ENCODE data around the gene BRSK2.

The BRSK2 gene

GRCh38 chr11:1455032-1455762 is 65.5 kb downstream of the BRSK2 start:
- no peak for DNase-seq

DNA sequence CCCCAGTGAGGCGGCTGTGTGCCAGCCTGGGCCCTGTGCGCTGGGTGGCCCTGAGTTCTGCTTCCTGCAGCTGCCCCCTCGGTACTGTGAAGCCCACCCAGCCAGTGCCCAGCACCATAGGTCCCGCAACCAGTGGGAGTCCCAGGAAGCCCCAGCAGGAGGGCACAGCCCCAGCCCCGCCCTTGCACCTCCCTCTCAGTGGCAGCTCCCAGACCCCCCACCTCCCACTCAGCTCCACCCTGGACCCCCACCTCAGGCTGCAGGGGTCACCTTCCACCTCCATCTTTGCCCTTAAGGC is 66.0 kb downstream of the BRSK2 start:
- DNase-seq, result no peak

- no peak for DNase-seq
Observed at GRCh38 chr11:1456176-1456575, 66.4 kb downstream of the BRSK2 start.

DNA sequence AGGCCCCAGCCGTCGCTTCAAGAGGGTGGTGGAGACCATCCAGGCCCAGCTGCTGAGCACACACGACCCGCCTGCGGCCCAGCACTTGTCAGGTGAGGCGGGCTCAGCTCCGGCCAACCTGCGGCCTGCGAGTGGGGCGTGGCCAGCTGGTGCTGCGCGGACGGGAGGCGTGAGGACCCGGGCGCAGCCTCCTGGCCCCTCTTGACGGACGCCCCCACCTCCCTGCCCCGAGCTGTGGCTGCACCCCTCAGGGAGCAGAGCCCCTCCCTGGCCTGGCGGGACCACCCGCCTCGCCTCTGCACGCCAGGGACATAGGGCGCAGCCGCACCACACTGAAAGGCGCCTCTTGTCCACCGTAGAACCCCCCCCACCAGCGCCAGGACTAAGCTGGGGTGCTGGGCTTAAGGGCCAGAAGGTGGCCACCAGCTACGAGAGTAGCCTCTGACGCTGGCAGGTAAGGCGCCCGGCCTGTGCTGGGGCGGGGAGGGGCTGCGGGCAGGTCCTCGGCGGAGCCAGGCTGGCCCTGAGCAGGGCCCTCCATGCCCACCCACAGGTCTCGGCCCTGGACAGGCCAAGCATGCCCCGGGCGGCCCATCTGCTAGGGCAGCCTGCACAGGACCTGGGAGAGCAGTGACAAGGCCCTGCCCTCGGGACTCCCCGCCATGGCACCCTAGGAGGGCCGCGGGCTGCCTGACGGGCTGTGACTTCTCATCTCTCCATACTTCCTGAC is 67.0 kb downstream of the BRSK2 start:
- no peak for DNase-seq

DNA sequence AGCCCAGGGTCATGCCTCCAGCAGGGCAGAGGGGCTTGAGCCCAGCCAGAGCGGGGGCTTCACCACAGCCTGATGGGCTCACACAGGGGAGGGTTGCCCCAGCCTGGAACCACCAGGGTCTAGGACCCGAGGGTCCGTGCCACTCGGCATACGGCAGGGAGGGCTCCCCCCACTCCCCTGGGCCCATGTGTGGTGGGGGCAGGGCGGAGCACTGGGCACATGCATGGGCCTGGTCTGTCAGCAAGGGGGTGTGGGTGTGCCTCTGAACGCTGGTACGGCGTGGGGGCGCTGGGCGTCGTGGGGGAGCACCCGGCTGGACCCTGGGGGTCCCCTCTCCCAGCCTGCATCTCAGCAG is 67.6 kb downstream of the BRSK2 start:
- no peak for DNase-seq

DNA sequence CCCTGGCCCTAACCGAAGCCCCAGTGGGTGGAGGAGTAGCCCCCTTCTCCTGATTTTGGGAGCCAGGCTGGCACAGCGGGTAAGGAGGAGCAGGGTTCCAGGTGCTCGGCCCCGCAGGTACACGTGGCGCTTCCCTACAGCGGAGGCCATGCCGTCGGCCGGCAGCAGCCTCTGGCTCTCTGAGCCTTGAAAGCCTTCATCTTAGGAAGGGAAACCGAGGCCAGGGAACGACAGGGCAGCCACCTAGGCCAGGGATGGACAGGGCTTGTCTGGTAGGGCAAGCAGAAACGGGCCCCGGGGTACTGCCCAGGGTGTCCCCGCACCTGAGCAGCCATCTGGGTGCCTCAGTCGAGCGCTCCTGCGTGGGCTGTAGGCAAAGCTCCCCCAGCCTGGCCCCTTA is 68.1 kb downstream of the BRSK2 start:
- no peak for DNase-seq

- DNase-seq, result no peak
Observed at GRCh38 chr11:1458340-1459218, 68.8 kb downstream of the BRSK2 start.

DNA sequence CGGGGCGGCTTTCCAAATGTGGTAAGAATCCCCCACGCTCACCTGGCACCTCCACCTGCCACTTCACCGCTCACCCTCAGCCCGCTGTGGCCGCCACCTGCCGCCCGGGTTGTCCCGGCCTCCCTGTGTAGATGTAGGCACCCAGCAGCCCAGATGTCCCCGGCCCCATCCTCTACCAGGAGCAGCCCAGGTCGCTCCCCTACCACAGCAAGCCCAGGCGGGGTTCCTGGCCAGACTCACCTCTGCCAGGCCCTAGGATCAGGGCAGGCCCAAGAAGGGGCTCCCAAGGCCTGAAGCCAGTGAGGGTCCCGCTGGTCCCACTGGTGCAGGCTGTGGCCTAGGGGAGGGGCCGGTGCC is 69.5 kb downstream of the BRSK2 start:
- DNase-seq, result no peak

GRCh38 chr11:1459764-1460395 is 70.1 kb downstream of the BRSK2 start:
- DNase-seq, result no peak

- no peak for DNase-seq
Observed at GRCh38 chr11:1460396-1460985, 70.8 kb downstream of the BRSK2 start.

- DNase-seq, result no peak
Observed at GRCh38 chr11:1460986-1461825, 71.5 kb downstream of the BRSK2 start.

GRCh38 chr11:1461826-1462697 is 72.3 kb downstream of the BRSK2 start:
- no peak for DNase-seq

DNA sequence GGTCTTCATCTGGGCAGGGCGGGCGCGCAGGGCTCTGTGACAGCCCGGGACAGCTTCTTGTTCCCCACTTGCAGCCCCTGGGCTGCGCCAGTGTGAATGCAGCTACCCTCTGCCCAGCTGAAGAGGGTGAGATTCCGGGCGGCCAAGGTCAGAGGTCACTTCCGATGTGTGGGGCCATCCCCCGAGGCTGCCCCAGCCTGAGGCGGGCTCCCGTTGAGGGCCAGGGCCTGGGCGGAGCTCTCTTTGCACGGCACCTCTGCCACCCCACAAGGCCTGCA is 72.9 kb downstream of the BRSK2 start:
- no peak for DNase-seq

DNA sequence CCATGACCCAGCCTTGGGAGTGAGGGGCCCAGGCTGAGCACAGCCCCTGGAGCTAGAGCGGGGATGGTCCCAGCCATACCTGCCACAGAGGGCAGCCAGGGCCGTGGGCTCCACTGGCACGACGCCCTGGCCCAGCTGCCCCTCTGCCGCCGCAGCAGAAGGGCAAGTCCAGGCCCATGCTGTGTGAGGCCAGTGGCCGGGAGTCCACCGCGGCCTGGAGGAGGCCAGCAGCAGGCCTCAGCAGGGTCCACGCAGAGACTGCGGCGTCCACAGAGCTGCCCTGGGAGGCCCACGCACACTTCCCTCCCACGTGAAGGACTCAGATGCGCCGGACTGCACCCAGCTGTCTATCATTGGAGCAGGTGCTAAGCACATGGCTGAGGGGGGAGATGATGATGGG is 73.3 kb downstream of the BRSK2 start:
- no peak for DNase-seq

GRCh38 chr11:1466784-1467183 is 77.0 kb downstream of the BRSK2 start:
- no peak for DNase-seq

GRCh38 chr11:1467270-1467669 is 77.5 kb downstream of the BRSK2 start:
- DNase-seq, result no peak

- no peak for DNase-seq
Observed at GRCh38 chr11:1468002-1468401, 78.3 kb downstream of the BRSK2 start.

DNA sequence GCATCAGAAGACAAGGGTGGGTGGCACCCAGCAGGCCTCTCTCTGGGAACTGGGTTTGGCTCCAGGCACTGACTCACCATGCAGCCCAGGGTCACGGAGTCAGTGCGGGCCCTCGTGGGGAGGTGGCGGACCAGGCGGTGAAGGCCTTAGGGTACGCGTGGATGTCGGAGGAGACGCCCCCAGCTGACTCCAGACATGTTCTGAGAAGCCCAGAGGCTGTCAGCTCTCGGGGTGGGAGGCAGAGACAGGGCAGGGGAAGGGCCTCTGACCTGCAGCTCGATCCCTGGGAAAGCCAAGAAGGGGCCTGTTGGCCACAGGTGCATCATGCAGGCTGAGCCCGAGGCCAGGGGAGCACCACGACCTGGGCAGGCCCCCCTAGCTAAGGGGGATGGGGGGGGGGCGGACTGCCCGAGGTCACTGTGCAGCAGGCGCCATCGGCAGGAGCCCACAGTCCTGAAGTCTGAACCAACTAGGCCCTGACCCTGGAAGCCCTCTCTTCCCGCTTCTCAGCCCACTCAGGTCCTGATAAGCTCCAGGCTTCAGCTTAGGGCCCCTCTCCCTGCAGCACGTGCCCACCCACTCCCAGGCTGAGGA is 78.8 kb downstream of the BRSK2 start:
- no peak for DNase-seq

DNA sequence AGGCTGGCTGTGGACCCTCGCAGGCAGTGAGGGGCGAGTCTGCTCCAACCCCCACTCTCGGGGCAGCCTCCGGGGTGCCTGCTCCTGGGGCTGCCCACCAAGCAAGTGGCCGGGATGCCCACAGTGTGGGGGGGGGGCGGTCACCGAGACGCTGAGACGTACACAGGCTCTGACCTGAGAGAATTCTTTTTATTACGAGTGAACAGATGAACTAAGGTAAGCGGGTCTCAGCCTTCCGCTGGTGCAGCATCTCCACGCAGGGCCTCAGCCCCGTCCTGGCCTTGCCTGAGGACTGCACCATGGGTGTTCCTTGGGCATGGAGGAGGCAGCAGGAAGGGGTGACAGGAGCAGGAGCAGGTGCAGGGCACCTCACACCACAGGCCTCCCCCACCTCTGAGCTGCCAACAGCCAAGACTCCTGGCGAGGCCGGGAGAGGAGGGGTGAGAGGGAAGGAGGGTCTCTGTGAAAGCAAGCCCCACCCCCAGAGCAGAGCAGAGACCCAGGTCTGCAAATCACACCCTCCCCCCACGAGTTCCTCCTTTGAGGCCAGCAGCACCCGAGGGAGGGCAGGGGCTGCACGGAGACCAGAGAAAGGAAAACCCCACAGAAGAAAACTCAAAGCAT is 79.7 kb downstream of the BRSK2 start:
- no peak for DNase-seq

- no peak for DNase-seq
Observed at GRCh38 chr11:1469911-1470680, 80.4 kb downstream of the BRSK2 start.
